GM19324 (cell line): ENCODE results near the gene SLC9A2.

ENCODE experiments used
- ATAC-seq: cut with Tn5 transposase; IDR thresholded peaks from one replicate; pipeline ENCODE4 v1.9.1; 2021; ENCODE audit warnings: mild to moderate bottlenecking, moderate library complexity; ENCODE audit not compliant: unreplicated experiment, low FRiP score

The SLC9A2 gene

DNA sequence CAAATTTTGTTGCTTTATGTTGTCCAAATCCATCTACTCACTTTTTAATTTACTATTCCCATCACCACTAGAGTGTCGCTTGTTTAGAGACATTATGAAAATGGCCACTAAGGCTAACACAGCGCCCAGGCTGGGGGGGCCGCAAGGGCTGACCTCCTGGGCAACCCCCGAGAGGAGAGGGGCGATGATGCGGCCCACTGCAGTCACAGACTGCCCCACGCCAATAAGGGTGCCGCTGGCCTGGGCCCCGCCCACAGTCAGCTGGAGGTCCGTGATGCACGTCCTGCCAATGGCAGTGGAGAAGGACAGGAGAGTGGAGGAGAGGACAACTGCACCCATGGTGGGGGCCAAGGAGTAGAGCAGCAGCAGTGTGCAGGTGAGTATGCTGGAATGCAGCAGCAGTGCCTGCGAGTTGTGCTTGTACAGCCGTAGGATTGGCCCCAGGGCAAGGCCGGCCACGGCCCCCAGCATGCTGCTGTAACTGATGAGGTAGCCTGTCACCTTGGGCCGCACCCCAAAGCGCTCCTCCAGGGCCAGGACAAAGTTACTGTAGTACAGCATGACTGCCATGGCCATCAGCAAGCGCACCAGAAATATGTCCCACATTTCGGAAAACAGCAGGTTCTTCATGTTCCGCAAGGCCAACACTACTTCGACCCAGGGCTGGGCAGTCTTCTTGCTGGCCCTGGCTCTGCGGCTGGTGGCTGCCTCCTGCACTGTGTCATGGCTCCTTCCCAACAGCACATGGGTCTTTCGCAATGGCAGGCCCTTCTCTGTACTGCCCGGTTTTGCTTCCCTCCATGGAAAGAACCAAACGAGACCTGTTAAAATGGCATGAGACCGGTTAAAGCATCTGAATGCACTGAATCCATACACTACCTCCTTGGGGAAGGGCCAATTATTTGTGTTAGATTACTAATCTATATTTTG is 99.3 kb downstream of the SLC9A2 start:
- no peak for ATAC-seq

DNA sequence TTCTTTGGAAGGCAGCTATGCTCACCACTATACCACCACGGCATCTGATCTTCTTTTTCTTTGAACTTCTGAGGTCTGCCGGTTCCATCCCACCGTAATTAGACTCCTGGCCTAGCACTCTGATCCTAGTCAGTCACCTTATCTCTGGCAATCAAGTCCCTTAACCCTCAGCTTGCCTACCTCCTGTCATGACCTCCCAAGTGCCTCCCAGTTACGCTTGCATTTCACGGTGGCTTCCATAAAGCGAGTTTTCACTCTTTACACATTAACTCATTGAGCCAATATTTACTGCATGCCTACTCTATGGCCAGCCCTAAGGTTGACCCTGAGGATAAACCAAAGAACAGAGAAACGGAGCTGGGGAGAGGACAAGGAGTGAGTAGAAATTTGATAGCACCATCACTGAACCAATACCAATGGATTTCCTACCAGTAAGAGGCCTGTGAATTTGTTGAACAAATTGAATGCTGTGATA is 104.7 kb downstream of the SLC9A2 start:
- ATAC-seq: no peak

DNA sequence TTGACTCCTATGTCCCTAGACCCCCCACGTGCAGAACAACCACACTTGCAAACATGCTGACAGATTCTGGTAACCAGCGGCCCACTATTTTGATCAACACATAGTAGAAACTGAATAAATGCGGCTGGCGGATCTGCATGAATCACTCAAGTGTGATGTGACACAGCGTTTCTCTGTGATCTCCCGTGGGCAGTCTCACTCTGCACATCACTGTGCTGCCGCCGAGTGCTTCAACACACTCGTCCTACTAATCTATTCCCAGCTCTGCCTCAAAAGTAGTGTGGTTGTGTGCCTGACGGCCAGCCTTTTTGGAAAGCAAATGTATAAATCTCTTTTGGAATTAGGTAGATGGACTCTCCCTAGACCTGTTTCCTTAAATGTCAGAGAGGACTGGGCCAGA is 105.2 kb downstream of the SLC9A2 start:
- no peak for ATAC-seq

DNA sequence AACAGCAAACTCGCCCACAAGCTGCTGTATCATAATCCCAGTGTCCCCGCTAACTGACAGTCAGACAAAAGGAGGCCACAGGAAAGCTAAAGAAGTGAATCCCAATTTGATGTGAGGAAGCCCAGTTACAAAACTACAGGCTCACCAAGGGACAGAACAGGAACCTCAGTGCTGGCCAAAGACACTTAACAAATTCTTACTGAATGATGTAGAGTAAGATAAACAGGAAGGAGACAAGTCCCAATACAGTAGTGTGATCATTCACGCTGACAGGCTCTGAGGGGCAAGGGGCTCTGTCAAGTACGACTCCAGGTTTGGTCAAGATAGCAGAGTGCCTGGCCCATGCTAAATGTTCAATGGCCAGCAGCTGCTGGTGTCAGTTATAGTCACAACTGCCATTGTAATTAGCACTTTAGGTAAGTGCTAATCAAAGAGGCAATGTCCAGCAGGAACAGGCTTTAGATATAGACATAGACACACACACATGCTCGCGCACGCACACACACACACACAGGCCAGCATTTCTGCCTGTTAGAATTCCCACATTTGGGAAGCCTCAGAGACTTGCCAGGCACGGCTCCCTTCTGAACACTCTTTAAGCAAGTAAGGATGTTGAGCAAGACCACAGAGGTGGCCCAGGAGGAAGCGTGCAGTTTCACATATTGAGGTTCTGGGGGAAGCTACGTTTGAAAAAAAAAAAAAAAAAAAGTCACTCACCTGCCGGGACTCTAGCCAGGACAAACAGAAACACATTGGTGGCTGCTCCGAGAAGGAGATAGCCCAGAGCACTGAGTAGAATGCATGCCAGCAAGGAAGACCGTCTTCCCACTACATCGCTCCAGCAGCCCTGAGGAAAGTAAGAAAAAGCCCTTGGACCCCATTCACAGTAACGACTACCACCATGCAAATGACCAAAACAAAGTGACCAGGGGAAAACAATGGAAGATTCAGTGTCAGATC is 107.1 kb downstream of the SLC9A2 start:
- no peak for ATAC-seq

DNA sequence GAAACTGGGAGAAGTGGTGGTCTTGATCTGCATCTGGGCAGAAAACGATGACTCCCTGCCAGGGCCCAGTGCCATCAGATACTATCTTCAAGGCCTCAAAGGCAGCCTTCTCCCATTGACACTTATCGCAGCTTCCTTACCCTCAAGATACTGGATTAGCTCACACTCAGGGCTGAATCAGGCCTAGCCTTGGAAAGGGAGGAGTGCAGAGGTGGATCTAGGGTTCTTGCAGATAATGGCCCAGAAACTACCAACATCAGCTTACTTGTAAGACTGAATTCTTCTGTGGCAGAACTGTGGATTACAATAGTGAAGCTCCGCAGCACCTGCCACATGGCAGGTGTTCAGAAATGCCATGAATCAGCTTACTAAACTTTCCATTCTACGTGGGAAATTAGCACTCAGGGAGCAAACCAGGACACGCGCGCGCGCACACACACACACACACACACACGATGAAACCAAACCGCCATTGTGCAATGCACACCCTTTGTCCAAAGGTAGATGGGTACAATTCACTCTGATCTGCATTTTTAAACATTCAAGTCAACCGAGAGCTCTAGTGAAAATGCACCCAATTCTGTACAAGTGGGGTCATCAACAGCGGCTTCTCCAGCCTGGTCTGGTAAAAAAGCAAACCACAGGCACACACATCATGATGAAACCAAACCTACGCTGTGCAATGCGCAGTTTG is 116.2 kb downstream of the SLC9A2 start:
- no peak for ATAC-seq

DNA sequence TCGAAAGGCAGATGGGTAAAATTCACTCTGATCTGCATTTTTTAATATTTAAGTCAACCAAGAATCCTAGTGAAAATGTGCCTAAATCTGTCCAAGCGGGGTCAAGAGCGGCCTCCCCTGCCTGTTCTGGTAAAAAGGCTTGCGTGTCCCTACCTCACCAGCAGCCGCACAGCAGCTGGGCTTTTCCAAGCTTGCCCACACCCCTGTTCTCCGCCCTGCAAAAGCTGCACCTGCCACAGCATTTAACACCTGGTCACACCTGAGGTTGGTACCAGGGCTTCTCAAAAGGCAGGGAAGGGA is 116.7 kb downstream of the SLC9A2 start:
- ATAC-seq: peak; percentile 26

DNA sequence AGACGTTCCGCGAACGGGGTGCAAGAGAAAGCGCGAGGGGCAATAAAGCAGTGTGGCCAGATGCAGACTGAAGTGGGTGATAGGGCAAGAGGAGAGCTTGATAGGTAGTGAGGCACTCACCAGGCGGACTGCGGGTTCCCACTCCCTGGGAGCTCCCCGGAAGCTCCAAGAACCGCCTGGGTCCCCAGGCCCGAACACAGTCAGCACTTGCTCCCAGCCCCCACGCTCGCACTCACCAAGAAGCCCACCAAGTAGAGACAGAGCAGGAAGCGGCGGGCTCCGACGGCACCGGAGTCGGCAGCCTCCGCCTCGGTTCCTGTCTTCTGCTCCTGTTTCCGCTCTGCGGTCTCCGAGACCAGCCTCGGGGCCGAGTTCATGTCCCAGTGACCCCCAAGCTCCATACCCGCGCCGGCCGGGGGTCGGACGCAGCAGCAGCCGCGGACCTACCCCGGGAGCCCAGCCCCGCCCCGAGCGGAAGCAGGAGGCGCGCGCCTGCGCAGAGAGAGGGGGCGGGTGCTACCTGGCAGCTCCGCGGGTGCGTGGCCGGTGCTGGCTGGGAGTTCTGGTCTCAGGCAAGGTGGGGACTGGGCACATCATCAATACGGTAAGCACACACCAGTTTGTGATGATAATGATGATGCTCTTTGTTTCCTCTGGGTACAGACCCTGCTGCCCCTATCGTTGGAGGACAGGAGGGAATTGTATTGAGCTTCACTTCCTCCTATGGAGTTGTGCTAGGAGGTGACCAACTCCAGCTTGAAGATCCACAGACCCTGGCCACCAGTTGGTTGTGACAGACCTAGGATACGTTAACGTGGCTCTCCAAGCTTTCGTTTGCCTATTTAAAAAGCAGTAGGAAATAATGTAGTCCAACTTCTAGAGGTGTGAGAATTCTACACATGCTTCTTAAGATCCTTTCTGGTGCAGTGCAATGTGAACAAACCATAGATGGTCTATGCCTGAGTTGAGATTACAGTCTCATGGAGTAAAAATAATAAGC is 117.4 kb downstream of the SLC9A2 start:
- ATAC-seq: peak; percentile 97

DNA sequence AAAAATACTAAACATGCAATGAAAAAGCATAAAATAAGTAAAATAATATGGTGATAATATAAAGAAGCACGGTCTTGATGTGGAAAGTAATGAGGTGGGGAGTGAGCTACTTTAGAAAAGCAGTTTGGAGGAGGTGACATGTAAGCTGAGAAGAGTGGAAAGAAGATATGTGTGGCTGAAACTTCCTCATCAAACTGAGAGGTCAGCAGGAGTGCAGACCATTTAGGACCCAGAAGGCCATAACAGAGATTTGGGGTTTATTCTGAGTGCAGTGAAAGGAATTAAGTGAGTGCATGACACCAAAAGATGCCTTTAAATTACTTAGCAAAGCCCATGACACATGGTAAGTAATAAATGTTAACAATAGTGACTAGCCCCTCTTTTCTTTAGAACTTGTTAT is 118.1 kb downstream of the SLC9A2 start:
- ATAC-seq: no peak

DNA sequence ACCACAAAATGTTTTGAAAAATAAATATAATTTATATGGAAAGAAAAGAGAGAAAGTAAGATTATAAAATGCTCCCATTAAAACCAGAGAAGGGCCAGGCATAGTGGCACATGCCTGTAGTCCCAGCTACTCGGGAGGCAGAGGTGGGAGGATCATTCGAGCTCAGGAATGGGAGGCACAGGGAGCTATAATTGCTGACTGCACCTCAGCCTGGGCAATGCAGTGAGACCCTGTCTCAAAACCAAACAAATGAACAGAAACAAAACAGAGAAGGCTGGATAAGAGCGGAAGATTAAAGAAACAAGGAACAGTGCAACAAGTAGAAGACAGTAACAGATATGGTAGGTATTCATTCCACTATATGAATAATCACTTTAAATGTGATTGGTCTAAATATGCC is 123.9 kb downstream of the SLC9A2 start:
- ATAC-seq: no peak

DNA sequence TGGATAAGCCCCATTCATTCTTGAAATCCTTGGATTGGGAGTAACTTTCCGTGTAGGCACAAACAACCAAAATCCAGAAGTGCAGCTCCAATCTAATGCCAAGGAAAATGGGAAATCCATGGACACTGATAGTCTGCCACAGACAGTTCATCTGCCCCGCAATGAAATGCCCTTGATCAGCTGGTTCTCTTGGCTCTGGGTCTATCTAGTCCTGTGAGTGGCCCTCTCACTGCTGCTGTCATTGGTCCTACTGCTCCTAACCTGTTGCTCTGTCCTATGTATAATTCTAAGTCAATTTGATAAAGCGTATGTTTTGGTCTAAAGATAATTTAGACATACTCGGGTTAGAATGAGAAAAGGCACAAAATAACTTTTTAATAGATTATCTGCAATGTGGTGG is 128.8 kb downstream of the SLC9A2 start:
- no peak for ATAC-seq

DNA sequence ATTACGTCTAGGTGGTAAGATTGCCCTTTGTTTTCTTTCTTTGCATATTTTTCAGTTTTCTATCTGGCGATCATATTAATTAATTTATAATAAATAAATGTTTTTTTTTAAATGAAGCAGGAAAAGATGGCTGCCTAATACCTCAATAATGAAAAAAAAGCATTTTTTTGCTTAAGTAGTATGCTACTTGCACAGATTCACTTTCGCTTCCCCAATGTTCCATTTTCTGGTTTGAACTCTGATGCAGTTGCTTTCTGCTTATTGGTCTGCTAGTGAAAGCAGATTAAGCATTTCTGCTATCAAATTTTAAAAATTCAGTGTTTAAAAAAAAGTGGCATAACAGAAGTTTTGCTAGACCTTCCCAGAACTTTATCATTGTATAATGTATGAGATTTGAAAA is 130.6 kb downstream of the SLC9A2 start:
- ATAC-seq: peak; percentile 82

DNA sequence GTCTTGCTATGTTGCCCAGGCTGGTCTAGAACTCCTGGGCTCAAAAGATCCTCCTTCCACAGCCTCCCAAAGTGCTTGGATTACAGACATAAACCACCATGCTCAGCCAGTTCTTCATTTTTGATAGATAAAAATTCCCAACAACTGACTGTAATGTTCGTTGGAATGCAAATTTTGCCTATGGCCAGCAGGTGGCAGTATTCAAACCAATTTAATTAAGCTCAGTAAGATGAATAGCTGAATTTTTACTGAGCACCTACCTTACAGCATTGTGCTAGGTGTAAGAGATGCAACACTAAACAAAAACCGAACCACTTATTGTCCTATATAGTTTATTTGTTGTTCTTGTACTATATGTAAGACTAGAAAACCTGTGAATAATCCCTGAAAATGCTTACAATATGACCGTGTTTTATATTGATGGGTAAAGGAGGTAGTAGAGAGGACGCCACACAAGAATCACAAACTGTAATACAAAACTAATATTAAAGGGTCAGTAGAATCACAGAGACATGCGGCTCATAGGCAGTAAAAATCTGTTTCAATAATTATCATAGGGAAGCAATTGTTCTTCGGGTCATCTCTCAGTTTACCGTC is 134.3 kb downstream of the SLC9A2 start:
- ATAC-seq: no peak

DNA sequence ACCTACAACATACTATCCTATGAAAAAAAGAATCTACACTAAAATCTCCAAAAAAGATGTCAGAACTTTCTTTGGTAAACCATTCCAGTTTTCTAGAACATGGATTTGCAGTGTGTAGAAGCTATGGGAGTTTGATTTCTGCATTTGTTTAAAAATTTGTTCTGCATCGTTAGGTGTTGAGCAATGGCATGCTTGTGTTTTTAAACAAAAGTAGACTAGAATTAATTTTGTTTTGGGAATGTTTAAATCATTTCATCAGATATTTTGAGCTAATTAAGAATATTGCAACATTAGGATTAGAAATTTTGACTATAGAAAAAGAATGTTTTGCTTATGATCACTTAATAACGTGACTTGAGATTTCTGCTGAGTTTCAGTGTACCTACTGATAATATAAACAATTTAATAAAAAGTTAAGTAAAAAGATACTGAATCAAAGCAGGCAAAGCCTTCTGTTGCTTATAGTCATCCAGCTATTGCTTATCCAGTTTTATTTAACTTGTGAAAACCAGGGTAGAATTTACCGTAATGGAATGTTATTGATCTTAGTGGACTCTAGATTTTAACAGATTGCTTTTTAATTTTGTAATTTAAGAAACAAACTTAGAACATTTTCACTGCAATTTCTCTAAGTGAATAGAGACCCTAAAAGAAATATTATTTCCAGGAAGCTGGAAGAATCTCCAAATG is 135.2 kb downstream of the SLC9A2 start:
- ATAC-seq: no peak

DNA sequence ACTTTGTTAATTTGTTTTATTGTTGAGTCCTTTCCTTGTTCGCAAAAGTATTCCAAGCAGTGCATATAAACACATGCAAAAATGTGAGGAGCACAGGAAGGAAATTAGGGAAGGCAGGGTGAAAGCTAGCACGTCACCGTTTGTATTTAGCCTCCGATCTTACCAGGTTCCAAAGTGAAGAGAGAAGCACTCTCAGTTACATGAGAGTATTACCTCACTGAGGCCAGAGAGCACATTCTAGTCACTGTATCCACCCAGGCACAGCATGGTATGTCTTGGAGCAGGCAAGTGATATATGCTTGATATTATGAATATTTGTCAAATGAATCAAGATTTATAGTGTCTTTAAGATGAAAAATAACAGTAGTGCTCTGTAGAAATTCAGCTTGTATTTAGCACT is 135.9 kb downstream of the SLC9A2 start:
- ATAC-seq: no peak

DNA sequence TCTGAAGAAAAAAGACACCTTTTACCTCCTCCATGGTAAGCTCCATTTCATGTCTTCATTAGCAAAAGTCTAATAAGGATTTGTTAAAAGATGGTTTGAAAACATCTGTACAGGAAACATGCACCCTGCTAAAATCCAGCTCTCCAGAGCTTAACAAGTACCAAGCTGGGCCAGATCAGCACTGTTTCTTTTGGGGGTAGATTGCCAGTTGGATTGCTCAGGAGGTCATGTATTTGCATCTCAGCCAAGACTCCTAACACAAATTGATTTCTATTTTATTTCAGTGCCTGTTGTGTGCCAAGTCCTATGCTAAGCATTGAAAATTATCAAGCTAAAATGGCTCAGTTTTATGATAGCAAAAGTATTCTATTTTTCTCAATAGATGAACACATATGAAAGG is 139.1 kb downstream of the SLC9A2 start:
- no peak for ATAC-seq
